Gastrocnemius medialis (tissue), 4 donors: ENCODE data around the gene PURA.

Source experiments
- POLR2A ChIP-seq, 2 donors: fragments of 450-650 bp; IDR thresholded peaks; one replicate each; pipeline ENCODE4 v1.6.1; 2017; ENCODE audit warnings: antibody characterized with exemption in 2 of 2, mild to moderate bottlenecking in 2 of 2, moderate library complexity in 2 of 2
- TF ChIP-seq, protein P1 (sequence below), 5 experiments: fragments of 450-650 bp in 3 of 5; fragments of 200-600 bp in 2 of 5; sonication (generic) in 2 of 5; IDR thresholded peaks in 4 of 5; conservative IDR thresholded peaks in 1 of 5; 1 replicate in 4 of 5; 2 replicates in 1 of 5; pipeline ENCODE4 v1.5.1; 2016 to 2019; ENCODE audit warnings: antibody characterized with exemption in 5 of 5, mild to moderate bottlenecking in 3 of 5, moderate library complexity in 3 of 5

DNA sequence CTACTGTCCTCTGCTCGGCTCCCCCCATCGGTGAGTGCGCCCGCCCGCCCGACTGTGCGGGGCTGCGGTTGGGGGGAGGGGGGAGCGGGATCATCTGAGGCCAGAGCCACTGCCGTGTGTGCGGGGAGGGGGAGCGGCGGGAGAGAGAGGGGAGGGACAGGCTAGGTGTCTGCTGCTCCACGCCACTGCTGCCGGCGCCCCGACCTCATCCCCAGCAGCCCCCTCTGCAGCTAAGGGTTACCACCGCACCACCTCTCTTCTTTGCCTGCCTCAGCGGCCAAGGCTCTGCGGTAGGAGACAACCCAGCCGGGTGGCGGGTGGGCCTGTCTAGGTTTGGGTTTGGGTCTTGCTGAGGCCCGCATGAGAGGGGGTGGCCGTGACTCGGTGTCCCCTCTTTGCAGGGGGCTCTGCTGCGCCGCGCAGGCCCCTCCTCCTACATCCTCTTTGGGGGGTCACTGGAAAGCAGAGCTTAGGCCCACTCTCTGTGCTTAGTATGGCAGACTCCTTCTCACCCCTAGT is 670 bp upstream of the PURA start:
- TF ChIP-seq, protein P1, sequence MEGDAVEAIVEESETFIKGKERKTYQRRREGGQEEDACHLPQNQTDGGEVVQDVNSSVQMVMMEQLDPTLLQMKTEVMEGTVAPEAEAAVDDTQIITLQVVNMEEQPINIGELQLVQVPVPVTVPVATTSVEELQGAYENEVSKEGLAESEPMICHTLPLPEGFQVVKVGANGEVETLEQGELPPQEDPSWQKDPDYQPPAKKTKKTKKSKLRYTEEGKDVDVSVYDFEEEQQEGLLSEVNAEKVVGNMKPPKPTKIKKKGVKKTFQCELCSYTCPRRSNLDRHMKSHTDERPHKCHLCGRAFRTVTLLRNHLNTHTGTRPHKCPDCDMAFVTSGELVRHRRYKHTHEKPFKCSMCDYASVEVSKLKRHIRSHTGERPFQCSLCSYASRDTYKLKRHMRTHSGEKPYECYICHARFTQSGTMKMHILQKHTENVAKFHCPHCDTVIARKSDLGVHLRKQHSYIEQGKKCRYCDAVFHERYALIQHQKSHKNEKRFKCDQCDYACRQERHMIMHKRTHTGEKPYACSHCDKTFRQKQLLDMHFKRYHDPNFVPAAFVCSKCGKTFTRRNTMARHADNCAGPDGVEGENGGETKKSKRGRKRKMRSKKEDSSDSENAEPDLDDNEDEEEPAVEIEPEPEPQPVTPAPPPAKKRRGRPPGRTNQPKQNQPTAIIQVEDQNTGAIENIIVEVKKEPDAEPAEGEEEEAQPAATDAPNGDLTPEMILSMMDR (IDR thresholded peaks at IDR 0.05 in 4 of 5, conservative IDR thresholded peaks at IDR 0.05 in 1 of 5): no peak
- TF ChIP-seq POLR2A (IDR thresholded peaks at IDR 0.05): no peak
